NOMO-1 treated with dmso at 0.1 percent for 144 hours (cell line): ENCODE results near the gene NCAPD3.
"Not testable (repeated sequence)": the region's sequence is repeated elsewhere in the genome, so short reads cannot be mapped to it uniquely, and the experiment has no call there.

Experiments
- DNase-seq: peaks from one replicate; lab custom pipeline; 2025; ENCODE audit not compliant: unreplicated experiment; lab: John Stamatoyannopoulos, UW

The NCAPD3 gene, protein sequence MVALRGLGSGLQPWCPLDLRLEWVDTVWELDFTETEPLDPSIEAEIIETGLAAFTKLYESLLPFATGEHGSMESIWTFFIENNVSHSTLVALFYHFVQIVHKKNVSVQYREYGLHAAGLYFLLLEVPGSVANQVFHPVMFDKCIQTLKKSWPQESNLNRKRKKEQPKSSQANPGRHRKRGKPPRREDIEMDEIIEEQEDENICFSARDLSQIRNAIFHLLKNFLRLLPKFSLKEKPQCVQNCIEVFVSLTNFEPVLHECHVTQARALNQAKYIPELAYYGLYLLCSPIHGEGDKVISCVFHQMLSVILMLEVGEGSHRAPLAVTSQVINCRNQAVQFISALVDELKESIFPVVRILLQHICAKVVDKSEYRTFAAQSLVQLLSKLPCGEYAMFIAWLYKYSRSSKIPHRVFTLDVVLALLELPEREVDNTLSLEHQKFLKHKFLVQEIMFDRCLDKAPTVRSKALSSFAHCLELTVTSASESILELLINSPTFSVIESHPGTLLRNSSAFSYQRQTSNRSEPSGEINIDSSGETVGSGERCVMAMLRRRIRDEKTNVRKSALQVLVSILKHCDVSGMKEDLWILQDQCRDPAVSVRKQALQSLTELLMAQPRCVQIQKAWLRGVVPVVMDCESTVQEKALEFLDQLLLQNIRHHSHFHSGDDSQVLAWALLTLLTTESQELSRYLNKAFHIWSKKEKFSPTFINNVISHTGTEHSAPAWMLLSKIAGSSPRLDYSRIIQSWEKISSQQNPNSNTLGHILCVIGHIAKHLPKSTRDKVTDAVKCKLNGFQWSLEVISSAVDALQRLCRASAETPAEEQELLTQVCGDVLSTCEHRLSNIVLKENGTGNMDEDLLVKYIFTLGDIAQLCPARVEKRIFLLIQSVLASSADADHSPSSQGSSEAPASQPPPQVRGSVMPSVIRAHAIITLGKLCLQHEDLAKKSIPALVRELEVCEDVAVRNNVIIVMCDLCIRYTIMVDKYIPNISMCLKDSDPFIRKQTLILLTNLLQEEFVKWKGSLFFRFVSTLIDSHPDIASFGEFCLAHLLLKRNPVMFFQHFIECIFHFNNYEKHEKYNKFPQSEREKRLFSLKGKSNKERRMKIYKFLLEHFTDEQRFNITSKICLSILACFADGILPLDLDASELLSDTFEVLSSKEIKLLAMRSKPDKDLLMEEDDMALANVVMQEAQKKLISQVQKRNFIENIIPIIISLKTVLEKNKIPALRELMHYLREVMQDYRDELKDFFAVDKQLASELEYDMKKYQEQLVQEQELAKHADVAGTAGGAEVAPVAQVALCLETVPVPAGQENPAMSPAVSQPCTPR (N-terminal part only)

DNA sequence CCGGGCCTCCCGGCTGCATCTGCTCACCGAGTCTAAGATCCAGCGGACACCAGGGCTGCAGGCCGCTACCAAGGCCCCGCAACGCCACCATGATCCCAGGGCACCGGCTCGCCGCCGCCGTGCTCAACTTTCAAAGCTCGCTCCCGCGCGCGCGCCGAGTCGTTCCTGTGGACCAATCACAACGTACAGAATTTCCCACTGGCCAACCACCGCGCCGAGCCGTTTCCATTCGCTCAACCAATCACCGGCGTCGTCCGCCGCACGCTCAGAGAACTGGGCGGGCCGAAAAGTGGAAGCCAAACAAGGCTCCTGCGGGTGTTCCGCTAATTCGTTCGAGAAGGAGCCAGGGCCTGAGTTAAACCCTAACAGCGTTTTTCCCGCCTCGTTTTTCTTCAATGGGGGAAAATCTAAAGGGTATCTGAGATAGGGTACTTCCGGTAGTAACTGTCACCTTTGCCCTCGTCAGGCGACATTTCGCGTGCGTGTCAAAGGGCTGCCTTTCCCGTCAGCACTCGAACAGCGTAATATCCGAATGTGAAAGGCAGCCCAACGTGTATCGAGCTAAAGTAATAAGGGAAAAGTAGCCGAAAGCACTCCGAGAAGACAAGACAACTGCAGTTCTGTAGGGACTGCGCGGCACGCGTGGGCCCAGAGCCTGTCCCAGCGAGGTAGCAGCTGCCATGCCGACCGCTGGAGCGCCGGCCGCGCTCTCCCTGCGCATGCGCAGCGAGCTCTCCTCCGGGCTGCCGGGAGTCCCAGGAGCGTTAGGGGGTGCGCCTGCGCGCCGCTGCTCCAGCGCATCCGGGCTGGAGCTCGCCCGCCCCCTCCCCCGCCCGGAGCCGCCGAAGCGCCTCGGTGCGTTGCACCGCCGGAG lies at the start of gene NCAPD3, which contains the start of gene VPS26B:
NCAPD3 (minus strand) TSS at position 132 of the 874 bp plus-strand sequence; CDS start at position 91, 41 bp downstream.
VPS26B (plus strand) TSS at position 836 of the 874 bp plus-strand sequence. CDS start 452 bp downstream, outside the sequence.
- DNase-seq = peak; percentile 91

DNA sequence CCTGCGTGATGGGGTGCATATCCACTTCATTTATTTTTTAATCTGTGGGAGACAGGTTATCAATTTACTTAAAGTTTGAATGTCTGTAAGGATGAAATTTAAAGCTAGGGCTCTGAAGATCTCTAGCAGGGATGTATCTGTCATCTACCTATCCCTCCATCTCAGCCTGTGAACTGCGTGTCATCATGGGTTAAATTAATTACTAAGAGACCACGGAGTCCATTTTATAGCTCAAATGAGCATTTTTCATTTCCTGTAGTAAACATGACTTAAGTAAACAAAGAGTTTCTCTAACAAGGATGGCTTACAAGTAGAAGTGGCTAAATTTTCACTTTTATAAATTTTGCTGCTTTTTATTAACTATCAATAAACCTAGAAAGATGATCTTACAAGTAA lies 49.5 kb upstream of the NCAPD3 start:
- no peak for DNase-seq

DNA sequence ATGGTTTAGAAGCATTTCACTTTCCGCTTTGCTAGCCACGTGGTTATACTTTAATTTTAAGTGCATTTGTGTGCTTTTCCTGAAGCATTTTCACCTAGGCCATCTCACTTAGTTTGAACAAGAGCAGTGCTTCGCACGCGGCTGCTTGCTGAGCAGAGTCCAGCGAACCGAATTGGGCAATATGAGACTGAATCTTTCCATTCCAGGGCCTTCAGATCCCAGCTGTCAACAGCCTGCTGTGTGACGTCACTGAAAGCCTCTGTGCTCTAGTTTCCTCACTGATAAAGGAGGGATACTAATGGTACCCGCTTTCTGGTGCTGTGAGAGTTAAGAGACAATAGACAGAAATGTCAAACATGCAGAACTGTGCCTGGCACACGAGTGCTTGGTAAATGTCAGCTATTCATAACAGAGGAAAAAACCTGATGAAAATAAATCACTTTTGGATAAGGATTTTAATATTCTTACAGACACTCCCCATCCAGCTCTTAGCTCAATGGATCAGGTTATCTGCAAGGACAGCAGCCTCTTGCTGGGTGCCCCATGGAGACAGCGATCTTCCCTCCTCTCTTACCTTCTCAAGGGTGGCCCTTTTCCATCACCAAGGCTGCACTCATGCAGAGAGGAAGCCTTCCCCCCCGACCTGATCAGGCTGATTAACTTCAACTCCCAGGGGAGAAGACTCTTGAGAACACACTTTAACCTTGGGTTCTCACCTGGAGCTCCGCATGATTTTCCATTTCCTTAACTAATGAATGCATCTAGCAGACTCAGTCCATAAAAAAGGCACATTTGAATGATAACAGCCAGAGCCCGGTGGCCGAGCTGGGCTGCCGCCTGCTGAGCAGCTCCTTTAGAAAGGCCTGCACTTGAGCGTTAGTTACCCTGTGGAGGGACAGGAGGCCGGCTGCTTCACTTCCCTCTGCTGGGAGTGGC lies 48.9 kb upstream of the NCAPD3 start:
- DNase-seq = no peak

DNA sequence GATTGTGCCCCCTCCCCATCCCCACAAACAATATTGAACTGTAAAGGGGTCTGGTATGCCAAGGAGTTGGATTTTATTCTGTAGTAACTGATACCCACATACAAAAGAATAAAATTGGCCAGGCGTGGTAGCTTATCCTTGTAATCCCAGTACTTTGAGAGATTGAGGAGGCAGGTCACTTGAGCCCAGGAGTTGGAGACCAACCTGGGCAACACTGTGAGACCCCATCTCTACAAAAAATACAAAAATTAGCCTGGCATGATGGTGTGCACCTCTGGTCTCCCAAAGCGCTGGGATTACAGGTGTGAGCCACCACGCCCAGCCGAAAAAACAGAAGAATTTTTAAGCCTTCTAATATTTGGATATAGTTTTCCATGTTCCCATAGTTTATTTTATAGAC lies 48.2 kb upstream of the NCAPD3 start:
- DNase-seq = no peak

DNA sequence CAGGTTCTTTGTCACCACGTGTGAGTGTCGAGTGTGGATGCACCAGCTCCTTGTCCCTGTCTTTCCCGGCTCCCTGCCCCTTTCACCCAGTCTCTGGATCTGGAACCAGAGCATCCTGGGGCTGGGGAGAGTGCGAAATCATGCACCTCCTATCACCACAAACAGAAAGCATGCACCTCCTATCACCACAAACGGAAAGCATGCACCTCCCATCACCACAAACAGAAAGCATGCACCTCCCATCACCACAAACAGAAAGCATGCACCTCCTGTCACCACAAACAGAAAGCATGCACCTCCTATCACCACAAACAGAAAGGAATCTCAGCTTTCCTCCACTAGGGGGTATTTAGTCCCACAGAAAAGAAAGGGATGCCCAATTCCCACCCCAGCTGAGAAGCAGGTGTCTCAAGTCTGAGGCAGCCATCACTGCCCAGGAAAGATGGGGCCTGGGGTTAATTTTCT lies 46.5 kb upstream of the NCAPD3 start:
- no peak for DNase-seq

DNA sequence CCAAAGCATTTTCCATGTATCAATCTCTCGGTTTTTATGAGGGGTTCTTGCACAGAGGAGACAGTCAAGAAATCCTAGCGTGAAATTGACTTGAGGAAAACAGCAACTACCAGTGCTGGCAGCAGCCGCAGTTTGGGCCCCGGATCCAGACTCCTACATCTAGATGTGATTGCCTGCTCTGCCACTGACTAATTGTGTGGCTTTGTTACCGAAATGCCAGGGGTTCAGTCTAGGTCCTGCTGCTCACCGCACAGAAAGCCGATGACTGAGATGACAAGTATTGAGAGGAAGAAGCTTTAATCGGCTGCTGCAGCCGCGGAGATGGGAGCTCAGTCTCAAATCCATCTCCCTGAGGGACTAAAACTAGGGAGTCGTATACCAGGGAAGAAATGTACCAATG lies 44.2 kb upstream of the NCAPD3 start:
- no peak for DNase-seq

DNA sequence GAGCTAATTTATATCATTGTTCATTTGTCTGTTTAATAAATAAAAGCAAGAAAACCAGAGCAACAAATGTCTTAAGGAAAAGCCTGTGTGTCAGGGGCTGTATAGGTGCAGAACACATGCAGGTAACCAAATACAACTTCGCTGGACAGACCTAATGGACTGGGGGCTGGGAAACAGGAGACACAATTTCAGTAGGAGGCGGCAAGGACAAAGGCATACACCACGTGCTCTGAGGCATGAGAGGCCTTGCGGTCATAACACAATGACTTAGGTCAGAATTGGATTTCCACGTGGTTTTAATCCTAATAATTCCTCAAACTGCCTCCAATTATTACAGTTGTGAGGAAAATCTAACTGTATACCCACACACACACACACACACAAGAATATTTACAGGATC lies 43.7 kb upstream of the NCAPD3 start:
- DNase-seq = no peak

DNA sequence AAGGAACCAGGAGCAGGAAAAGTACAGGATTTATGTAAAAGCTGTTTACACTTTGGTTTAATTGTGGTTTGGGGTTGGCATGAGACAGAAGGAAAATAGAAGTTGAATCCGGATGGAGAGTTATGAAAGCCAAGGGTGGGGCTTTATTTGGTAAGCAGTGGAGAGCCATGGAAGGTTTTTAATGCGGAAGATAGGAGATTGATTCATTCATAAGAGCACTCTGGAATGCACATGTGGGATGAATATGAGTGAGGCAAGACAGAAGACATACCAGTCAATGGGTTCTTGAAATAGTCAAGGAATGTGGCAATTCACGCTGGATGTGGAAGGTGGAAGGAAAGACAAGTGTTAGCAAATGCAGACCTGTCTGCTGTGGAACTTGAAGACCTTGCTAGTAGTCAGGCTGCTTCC lies 43.1 kb upstream of the NCAPD3 start:
- DNase-seq = peak; percentile 42

DNA sequence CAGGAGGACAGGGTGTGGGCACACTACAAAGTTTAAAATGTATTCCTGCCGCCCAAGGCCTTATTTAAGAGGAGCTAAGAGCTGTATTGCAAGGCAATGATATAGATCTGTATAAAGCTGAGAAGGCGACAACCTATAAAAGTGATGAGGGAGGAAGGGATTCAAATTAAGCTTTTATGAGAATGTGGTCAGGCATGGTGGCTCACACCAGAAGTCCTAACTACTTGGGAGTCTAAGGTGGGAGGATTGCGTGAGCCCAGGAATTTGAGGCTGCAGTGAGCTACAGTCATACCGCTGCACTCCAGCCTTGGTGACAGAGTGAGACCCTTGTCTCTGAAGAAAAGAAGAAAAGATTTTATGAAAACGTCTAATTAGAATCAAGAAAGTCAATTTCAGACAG lies 42.7 kb upstream of the NCAPD3 start:
- DNase-seq = no peak

DNA sequence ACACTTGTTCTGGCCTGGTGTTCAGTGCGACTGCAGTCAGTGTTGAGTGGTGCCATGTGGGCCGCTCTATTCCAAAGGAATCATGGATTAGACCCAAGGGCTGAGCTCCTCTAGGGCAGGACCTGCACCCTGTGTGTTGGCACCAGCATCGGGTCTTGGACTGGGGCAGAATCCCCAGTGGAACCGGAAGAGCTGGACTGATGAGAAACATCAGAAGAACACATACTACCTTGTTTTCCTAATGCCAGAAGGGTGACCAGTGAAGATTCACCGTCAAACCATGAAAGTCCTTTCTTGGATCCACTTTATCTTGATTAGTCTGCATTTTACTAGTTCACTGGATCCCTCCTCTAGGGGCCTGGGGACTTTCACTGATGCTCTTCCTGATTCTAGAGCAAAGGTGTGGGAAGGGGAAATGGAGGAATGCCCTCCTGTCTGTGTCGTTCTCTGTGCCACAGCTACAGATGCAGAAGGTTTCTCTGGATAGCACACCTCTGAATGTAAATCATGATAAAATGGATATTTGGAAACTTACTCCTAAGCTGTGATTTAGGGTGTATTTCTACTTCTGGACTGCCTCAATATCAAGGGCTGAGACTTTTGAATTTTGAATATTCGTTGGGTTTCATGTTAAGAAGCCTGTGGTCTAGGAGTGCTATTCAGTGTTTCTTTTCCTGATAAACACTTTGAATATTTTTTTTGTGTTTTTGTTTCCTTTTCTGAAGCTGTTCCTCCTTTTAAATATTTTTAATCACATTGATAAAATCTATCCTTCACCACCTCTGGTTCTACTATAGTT lies 41.4 kb upstream of the NCAPD3 start:
- DNase-seq = no peak

DNA sequence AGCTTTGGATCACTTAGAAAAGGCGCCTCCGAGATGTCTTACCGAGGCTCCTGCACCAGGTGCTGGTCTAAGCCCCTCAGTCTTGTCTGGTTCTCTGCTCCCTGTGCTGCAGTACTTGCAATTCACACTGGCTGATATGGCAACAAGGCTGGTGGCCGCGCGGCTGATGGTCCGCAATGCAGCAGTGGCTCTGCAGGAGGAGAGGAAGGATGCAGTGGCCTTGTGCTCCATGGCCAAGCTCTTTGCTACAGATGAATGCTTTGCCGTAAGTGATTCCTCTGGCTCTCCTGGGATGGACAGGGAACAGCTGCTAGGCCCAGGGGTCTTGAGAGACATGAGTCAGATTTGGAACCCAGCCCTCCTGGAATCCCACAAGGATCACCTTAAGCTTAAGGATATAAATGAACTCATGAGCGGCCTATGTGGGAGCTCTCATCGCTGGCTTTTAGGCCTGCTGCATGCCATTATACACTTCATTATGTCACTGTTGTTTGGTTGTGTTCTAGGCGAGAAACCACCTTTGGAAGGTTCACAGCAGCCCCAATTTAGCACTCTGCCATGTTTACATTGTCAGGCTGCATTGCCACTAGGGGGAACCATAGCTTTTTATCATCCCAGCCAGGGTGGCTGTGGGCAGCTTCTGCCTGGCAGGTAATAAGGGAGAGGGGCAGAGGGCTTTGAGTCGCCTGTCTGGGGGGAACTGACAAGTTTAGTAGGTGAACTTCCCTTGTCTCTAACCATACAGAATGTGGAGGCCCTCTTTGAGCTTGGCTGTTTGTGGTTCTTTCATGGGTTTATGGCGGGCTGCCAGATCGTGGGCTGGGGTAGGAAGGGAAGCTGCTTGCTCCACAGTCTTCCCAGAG lies 38.1 kb upstream of the NCAPD3 start:
- DNase-seq = no peak

DNA sequence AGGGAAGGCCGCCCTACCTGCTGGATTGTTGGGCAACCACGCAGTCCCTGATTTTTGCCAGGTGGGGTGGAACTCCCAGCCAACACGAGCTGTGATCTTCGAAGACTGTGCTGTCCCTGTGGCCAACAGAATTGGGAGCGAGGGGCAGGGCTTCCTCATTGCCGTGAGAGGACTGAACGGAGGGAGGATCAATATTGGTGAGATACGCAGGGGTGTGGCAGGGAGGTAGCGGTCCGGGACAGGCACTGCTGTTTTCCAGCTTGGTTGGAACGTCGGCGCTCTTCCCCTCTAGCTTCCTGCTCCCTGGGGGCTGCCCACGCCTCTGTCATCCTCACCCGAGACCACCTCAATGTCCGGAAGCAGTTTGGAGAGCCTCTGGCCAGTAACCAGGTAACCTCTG lies 37.2 kb upstream of the NCAPD3 start:
- no peak for DNase-seq

DNA sequence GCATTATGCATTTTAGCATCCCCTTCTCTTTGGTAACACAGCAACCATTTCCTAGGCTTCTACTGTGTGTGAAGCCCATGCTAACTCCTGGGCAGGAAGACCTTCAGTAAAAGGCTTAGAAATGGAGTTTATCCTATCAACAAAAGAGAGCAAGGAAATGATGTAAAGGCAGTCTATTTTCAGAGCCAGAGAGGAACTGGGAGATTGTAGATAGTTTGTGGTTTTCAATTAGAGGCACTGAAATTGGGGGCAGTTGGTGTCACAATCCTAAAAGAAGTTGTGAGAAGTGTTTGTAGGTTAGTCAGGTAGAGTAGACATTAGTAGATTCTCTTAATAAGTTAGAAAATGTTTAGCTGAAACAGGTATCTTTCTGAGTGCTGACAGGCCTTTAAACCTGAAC lies 36.7 kb upstream of the NCAPD3 start:
- DNase-seq = peak; percentile 79

DNA sequence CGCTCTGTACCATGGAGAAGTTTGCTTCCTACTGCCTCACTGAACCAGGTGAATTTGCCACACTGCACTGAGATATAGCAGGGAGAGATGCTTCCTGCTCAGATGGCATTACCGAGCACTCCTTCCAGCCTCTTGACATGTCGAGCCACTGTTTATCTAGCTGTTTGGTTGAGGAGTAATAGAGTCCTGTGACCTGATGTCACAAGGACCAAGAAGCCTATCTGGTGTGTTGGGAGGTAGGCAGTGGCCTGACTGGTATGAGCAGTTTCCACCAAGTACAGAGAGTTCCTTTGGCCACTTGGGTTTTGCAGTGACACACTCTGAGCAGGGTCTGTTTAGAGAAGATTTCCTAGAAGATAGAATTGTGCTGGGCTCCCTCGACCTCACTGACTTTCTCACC lies 34.8 kb upstream of the NCAPD3 start:
- no peak for DNase-seq

DNA sequence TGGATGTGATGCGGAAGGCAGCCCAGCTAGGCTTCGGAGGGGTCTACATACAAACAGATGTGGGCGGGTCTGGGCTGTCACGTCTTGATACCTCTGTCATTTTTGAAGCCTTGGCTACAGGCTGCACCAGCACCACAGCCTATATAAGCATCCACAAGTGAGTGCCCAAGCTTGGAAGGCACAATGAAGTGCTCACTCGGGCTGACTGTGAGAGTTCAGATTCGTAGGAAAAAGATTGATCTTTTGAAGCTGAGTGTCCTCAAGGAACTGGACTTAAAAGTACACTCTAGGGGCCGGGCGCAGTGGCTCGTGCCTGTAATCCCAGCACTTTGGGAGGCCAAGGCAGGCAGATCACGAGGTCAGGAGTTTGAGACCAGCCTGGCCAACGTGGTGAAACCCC lies 33.3 kb upstream of the NCAPD3 start:
- no peak for DNase-seq

DNA sequence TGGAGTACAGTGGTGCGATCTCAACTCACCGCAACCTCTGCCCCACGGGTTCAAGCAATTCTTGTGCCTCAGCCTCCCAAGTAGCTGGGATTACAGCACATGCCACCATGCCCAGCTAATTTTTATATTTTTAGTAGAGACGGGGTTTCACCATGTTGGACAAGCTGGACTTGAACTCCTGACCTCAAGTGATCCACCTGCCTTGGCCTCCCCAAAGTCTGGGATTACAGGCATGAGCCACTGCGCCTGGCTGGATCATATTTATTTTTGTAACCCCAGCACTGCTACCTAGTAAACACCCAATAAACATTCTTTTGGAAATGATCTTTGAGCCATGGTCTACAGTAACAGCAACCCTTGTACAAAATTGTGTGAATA lies 31.4 kb upstream of the NCAPD3 start:
- DNase-seq = not testable (repeated sequence)
